DOHH2 (cell line): ENCODE data around the gene OR6B2.

Source experiments
- H3F3A ChIP-seq: fragments of 200-600 bp; sonication (generic), shearing (Covaris generic); 2 replicates; pipeline ENCODE4 v1.6.0; 2016; ENCODE audit warnings: antibody characterized with exemption, mild to moderate bottlenecking; ENCODE audit not compliant: control insufficient read depth, insufficient read depth
- H3K27ac ChIP-seq: fragments of 200-600 bp; sonication (generic); 2 replicates; pipeline ENCODE4 v1.5.1; 2014; ENCODE audit warnings: low read depth, mild to moderate bottlenecking, low read length, moderate library complexity
- H3K27me3 ChIP-seq: fragments of 200-600 bp; sonication (generic); 2 replicates; pipeline ENCODE4 v1.6.1; 2014; ENCODE audit warnings: mild to moderate bottlenecking, low read length, mixed read lengths; ENCODE audit not compliant: control insufficient read depth
- H3K36me3 ChIP-seq: fragments of 200-600 bp; sonication (generic); 2 replicates; pipeline ENCODE4 v1.6.1; 2014; ENCODE audit warnings: mild to moderate bottlenecking, low read length, moderate library complexity, mixed read lengths; ENCODE audit not compliant: control insufficient read depth
- H3K4me1 ChIP-seq: fragments of 200-600 bp; sonication (generic); 2 replicates; pipeline ENCODE4 v1.6.1; 2014; ENCODE audit warnings: mild to moderate bottlenecking, low read length, mixed read lengths; ENCODE audit not compliant: control insufficient read depth
- H3K4me2 ChIP-seq: fragments of 200-600 bp; sonication (generic); 2 replicates; pipeline ENCODE4 v1.6.0; 2014; ENCODE audit warnings: mild to moderate bottlenecking, low read length, moderate library complexity
- H3K4me3 ChIP-seq: fragments of 200-600 bp; sonication (generic); 2 replicates; pipeline ENCODE4 v1.5.1; 2014; ENCODE audit warnings: mild to moderate bottlenecking, low read length, mixed read lengths
- H3K79me2 ChIP-seq: fragments of 200-600 bp; sonication (generic); 2 replicates; pipeline ENCODE4 v1.6.1; 2014; ENCODE audit warnings: mild to moderate bottlenecking, low read length, mixed read lengths; ENCODE audit not compliant: control insufficient read depth
- H3K9me2 ChIP-seq: fragments of 200-600 bp; sonication (generic); replicated peaks from 2 replicates; pipeline ENCODE4 v1.6.1; 2014; ENCODE audit warnings: mild to moderate bottlenecking, low read length, mixed read lengths; ENCODE audit not compliant: control insufficient read depth
- H3K9me3 ChIP-seq: fragments of 200-600 bp; sonication (generic); 2 replicates; pipeline ENCODE4 v1.6.1; 2014; ENCODE audit warnings: antibody characterized with exemption, low read length, mixed read lengths; ENCODE audit not compliant: control insufficient read depth, insufficient read depth
- H4K20me1 ChIP-seq: fragments of 200-600 bp; sonication (generic); 2 replicates; pipeline ENCODE4 v1.6.0; 2014; ENCODE audit warnings: low read depth, mild to moderate bottlenecking, antibody characterized with exemption, low read length, moderate library complexity; ENCODE audit not compliant: control insufficient read depth, insufficient read depth
- CTCF ChIP-seq: fragments of 200-600 bp; sonication (generic); IDR thresholded peaks from one replicate; pipeline ENCODE4 v1.5.1; 2014; ENCODE audit warnings: antibody characterized with exemption, mild to moderate bottlenecking, low read depth, low read length; ENCODE audit not compliant: poor library complexity, severe bottlenecking
- EZH2phosphoT487 ChIP-seq: fragments of 200-600 bp; sonication (generic); IDR thresholded peaks from 2 replicates; pipeline ENCODE4 v1.6.1; 2017; ENCODE audit warnings: borderline replicate concordance, mild to moderate bottlenecking, antibody characterized with exemption, low read length, moderate library complexity, mixed read lengths

The OR6B2 gene

DNA sequence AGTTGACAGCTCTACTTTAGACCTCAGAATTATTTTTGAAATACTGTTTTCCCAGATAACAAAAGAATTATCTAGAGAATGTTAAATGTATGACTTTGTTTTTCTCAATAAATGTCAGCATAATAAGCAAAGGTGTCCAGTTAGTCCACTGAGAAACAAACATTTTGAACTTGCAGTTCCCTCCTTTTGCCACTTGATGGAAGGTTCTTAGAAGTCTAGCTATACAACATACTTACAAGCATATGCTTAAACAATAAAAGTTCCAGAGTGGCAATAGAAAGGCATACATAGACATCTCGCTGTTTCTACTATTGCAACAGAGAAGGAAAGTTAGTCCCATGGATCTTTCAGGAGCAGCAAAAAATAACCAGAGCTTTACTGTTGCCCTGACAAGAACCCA is 16.9 kb downstream of the OR6B2 start:
- TF ChIP-seq EZH2phosphoT487, result no peak
- TF ChIP-seq CTCF, result peak; percentile 44
- Histone ChIP-seq H3K9me3 (no peaks in the 10 kb centered on the region), H3K4me1 (no peaks in the 10 kb centered on the region), H3K4me2 (no peak overlapping the region), H4K20me1 (no peaks in the 10 kb centered on the region), H3K36me3 (peaks cover 92% of the 10 kb centered on the region), H3K4me3 (no peak overlapping the region), H3K79me2 (peaks cover 2% of the 10 kb centered on the region), H3F3A (no peaks in the 10 kb centered on the region), H3K27me3 (no peaks in the 10 kb centered on the region), H3K27ac (no peak overlapping the region), H3K9me2 (no peaks in the 10 kb centered on the region)

GRCh38 chr2:240002983-240003382 is 27.2 kb downstream of the OR6B2 start:
- H3K36me3 ChIP-seq, result peaks cover 77% of the 10 kb centered on the region
- H3K4me2 ChIP-seq, result no peak overlapping the region

DNA sequence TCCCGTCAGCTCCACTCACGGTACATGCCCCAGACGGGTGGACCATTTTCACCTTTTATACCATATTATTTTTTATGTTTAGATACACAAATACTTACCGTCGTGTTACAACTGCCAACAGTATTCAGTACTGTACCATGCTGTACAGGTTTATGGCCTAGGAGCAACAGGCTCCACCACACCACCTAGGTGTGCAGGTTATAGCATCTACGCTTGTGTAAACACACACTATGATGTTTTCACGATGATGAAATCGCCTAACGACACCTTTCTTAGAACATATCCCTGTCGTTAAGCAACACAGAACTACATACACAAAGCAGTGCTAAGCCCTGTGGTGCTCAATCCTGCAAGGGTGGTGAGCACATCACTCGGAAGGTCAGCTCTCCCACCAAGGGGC is 29.6 kb downstream of the OR6B2 start:
- Histone ChIP-seq H3K9me2 (no peaks in the 10 kb centered on the region), H3K4me3 (no peak overlapping the region), H3K27me3 (no peaks in the 10 kb centered on the region), H4K20me1 (no peaks in the 10 kb centered on the region), H3F3A (peaks cover 3% of the 10 kb centered on the region; the same call in 1 of the 2 replicates), H3K4me1 (no peaks in the 10 kb centered on the region), H3K79me2 (no peaks in the 10 kb centered on the region), H3K9me3 (no peaks in the 10 kb centered on the region), H3K27ac (no peak overlapping the region), H3K36me3 (peaks cover 57% of the 10 kb centered on the region), H3K4me2 (no peak overlapping the region)
- TF ChIP-seq CTCF, result no peak
- TF ChIP-seq EZH2phosphoT487, result no peak

More at GRCh38 chr2:240002983-240003382, 27.2 kb downstream of the OR6B2 start:
- TF ChIP-seq CTCF, result no peak
- no peak for TF ChIP-seq EZH2phosphoT487
- no peaks in the 10 kb centered on the region for H3F3A ChIP-seq
- H4K20me1 ChIP-seq, result 0 out of 2 replicates have a peak, but pooled peaks cover 3% of the 10 kb centered on the region
- no peaks in the 10 kb centered on the region for H3K27me3 ChIP-seq
- no peaks in the 10 kb centered on the region for H3K79me2 ChIP-seq
- H3K9me2 ChIP-seq, result no peaks in the 10 kb centered on the region
- H3K4me3 ChIP-seq, result no peak overlapping the region
- H3K27ac ChIP-seq, result no peak overlapping the region
- no peaks in the 10 kb centered on the region for H3K9me3 ChIP-seq
- no peaks in the 10 kb centered on the region for H3K4me1 ChIP-seq
